Heart left ventricle (tissue), 16 donors: ENCODE results near the gene SLC39A13. TPM values are rescaled to one million over a fixed set of nuclear protein-coding genes. Genes with fewer than 3 reads are reported as not detected.

Experiments used
- ATAC-seq, 4 donors: fragments of 200-7000 bp; cut with Tn5 transposase; one replicate each; pipeline ENCODE4 v1.9.1; 2020 to 2022; ENCODE audit warnings: moderate library complexity in 4 of 4, mild to moderate bottlenecking in 3 of 4, moderate number of reproducible peaks in 1 of 4
- DNase-seq, 5 donors: peaks; one replicate each; pipeline ENCODE4 v3.0.0-alpha.2; 2020
- H3K27ac ChIP-seq, 12 donors: fragments of 200-600 bp; sonication (generic) in 4 of 12; one replicate each; pipeline versions ENCODE4 v1.5.0 to v1.8.0; 2016 to 2022; ENCODE audit warnings: mild to moderate bottlenecking in 2 of 12
- H3K27me3 ChIP-seq, 9 donors: fragments of 200-600 bp; sonication (generic) in 2 of 9; one replicate each; pipeline versions ENCODE4 v1.5.1 to v1.8.0; 2016 to 2022; ENCODE audit warnings: mild to moderate bottlenecking in 3 of 9
- H3K36me3 ChIP-seq, 9 donors: fragments of 200-600 bp; sonication (generic) in 2 of 9; one replicate each; pipeline versions ENCODE4 v1.5.0 to v1.8.0; 2018 to 2022; ENCODE audit warnings: mild to moderate bottlenecking in 2 of 9
- H3K4me1 ChIP-seq, 12 donors: fragments of 200-600 bp; sonication (generic) in 4 of 12; one replicate each; pipeline versions ENCODE4 v1.5.0 to v1.8.0; 2016 to 2022; ENCODE audit warnings: mild to moderate bottlenecking in 3 of 12
- H3K4me3 ChIP-seq, 12 donors: fragments of 200-600 bp; sonication (generic) in 4 of 12; one replicate each; pipeline versions ENCODE4 v1.5.0 to v1.8.0; 2017 to 2022; ENCODE audit warnings: mild to moderate bottlenecking in 9 of 12, moderate library complexity in 4 of 12
- H3K9me3 ChIP-seq, 12 donors: fragments of 200-600 bp; sonication (generic) in 4 of 12; one replicate each; pipeline versions ENCODE4 v1.5.0 to v1.8.0; 2016 to 2022; ENCODE audit warnings: mild to moderate bottlenecking in 1 of 12
- POLR2A ChIP-seq, 2 donors: fragments of 450-650 bp; IDR thresholded peaks; one replicate each; pipeline ENCODE4 v1.6.1; 2017; ENCODE audit warnings: antibody characterized with exemption in 2 of 2, mild to moderate bottlenecking in 2 of 2, moderate library complexity in 2 of 2
- WGBS, 4 donors: extraction: QIAGEN DNeasy Blood & Tissue Kit in 2 of 4; methylation state at CpG; one replicate each; pipeline versions ENCODE4 v1.1.5 to v1.1.7; 2013 to 2018; 5-methylcytosine and 5-hydroxymethylcytosine counted together
- intact Hi-C, 10 donors: fragments of 100-400 bp; cut with DNase I; formaldehyde crosslinking; loops; one replicate each; pipeline versions ENCODE4 v1.11.1 to v1.14.2; 2022
- polyA plus RNA-seq, 2 donors: library from polyadenylated mRNA; stranded (reverse); fragments of 200-250 nt; gene quantifications; one replicate each; pipeline ENCODE4 v1.2.3, GENCODE V29; 2013
- total RNA-seq, 9 donors: library from RNA; depleted of rRNA in 2 of 9; stranded (reverse); fragments of >200 nt in 2 of 9; fragmentation: NEBNext Ultra II Directional in 3 of 9; extraction: Animal tissue kit (Norgen Biotek cat#: 25700) in 3 of 9; gene quantifications; one replicate each; pipeline versions ENCODE4 v1.1.0 to v1.2.4, GENCODE V29; 2016 to 2023
- TF ChIP-seq, protein P1 (sequence below), 12 donors: fragments of 200-600 bp; sonication (generic) in 4 of 12; IDR thresholded peaks; one replicate each; pipeline versions ENCODE4 v1.5.0 to v1.8.0; 2018 to 2022; ENCODE audit warnings: antibody characterized with exemption in 12 of 12, mild to moderate bottlenecking in 5 of 12
- donor health status: ischemic (EF 13 %, LVEDD 7.1; RV severe dilation, severe dysfunction).
- donor health status: healthy with polysubstance abuse.
- donor health status: DM: no; HTN: yes; CAD: no.
- donor health status: DM: no; HTN: no; CAD: no.
- donor health status: ischemic (EF 25% LVEDD 6.9; RV normal size, moderate dysfunction).
- donor health status: ischemic (EF 25% LVEDD 5.7; RV mildly dilated, moderate dysfunction).
- donor health status: healthy.
- donor health status: DM: yes; HTN: yes; CAD: no.
- donor health status: ischemic (EF 35%, LVEDD 5.7; RV mildly dilated, moderate dysfunction).
- donor health status: nonischemic (EF 11% LVEDD 7.7; RV severe dilation, severe dysfunction).
- donor health status: DM: yes; HTN: yes; CAD: no.
- donor health status: PGD.
- donor health status: ischemic (EF 29% LVEDD 5.4; RV normal size, mild dysfunction).
- donor health status: nonischemic (EF 23%, LVEDD 6.1; RV moderate dilation, normal function).

SLC39A13 gene
- total and polyA plus RNA-seq, 11 donors, result 33.5 to 97.3 (median 48.1) TPM

DNA sequence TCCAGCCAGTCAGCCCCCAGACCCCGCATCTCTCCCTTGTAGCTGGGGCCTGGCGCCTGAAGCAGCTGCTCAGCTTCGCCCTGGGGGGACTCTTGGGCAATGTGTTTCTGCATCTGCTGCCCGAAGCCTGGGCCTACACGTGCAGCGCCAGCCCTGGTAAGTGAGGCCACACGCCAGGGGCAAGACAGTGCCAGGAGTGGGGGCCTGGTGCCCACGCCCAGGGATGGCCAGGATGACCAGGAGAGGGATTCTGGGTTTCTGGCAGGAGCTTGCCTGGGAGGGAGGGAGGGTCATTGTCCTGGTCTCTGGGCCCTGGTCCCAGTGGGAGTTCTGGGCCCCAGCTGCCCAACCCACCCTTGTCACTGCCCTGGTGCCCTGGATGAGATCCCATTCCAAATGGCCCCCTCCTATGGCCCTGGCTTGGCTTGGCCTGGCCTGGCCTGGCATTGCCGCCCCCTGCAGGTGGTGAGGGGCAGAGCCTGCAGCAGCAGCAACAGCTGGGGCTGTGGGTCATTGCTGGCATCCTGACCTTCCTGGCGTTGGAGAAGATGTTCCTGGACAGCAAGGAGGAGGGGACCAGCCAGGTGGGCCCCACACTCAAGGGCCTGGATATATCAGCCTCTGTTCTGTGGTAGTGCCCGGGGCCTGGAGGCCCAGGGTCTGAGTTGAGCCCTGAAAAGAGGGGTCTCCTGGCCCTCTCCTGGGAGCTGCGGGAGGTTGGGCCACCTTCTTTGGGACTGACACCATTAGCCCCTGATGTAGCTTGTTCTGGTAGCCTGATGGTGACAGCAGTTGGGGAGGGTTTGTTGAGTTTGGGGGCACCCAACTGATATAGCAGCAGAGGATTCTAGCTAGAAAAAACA is 3.7 kb downstream of the SLC39A13 start:
- Histone ChIP-seq H3K27ac (peak overlapping the region in 1 of 12 donors; percentile 15), H3K36me3 (peaks cover 0 to 57% (median 49%) of the 10 kb centered on the region in 9 donors), H3K4me1 (peaks cover 7 to 76% (median 44%) of the 10 kb centered on the region in 12 donors), H3K4me3 (no peak overlapping the region), H3K27me3 (no peaks in the 10 kb centered on the region), H3K9me3 (no peaks in the 10 kb centered on the region)
- no peak for ATAC-seq
- TF ChIP-seq, protein P1, sequence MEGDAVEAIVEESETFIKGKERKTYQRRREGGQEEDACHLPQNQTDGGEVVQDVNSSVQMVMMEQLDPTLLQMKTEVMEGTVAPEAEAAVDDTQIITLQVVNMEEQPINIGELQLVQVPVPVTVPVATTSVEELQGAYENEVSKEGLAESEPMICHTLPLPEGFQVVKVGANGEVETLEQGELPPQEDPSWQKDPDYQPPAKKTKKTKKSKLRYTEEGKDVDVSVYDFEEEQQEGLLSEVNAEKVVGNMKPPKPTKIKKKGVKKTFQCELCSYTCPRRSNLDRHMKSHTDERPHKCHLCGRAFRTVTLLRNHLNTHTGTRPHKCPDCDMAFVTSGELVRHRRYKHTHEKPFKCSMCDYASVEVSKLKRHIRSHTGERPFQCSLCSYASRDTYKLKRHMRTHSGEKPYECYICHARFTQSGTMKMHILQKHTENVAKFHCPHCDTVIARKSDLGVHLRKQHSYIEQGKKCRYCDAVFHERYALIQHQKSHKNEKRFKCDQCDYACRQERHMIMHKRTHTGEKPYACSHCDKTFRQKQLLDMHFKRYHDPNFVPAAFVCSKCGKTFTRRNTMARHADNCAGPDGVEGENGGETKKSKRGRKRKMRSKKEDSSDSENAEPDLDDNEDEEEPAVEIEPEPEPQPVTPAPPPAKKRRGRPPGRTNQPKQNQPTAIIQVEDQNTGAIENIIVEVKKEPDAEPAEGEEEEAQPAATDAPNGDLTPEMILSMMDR (IDR thresholded peaks at IDR 0.05), result peak; percentile 37 to 91 (median 60)
- no peak for TF ChIP-seq POLR2A (IDR thresholded peaks at IDR 0.05)
- DNase-seq, result peak in 3 of 5 donors; percentile 58 to 86 (median 59)
- WGBS, 4 donors, result 76 to 88% (median 78%) methylated on average over 6 to 12 of the region's 12 CpGs
- intact Hi-C loops, result no loop called here

DNA sequence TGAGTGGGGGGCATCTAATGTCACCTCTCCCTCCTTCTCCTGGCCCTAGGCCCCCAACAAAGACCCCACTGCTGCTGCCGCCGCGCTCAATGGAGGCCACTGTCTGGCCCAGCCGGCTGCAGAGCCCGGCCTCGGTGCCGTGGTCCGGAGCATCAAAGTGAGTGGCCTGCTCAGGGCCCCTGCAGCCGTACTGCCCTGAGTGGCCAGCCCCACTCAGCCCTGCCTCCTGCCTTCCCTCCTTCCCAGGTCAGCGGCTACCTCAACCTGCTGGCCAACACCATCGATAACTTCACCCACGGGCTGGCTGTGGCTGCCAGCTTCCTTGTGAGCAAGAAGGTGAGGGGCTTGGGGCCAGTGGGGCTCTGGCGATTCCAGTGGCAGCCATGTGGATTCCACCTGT is 5.0 kb downstream of the SLC39A13 start:
- intact Hi-C loops, result no loop called here
- no peaks in the 10 kb centered on the region for H3K27me3 ChIP-seq
- no peaks in the 10 kb centered on the region for H3K9me3 ChIP-seq
- 82 to 93% (median 88%) methylated on average over 7 to 13 of the region's 13 CpGs for WGBS, 4 donors
- no peak for DNase-seq
- H3K4me1 ChIP-seq, result peaks cover 7 to 68% (median 38%) of the 10 kb centered on the region in 12 donors
- ATAC-seq, result no peak
- H3K27ac ChIP-seq, result peak overlapping the region in 5 of 12 donors; percentile 13 to 90 (median 66)
- TF ChIP-seq POLR2A (IDR thresholded peaks at IDR 0.05), result no peak
- TF ChIP-seq, protein P1 (IDR thresholded peaks at IDR 0.05), result no peak
- no peak overlapping the region for H3K4me3 ChIP-seq
- H3K36me3 ChIP-seq, result peaks cover 0 to 70% (median 61%) of the 10 kb centered on the region in 9 donors

DNA sequence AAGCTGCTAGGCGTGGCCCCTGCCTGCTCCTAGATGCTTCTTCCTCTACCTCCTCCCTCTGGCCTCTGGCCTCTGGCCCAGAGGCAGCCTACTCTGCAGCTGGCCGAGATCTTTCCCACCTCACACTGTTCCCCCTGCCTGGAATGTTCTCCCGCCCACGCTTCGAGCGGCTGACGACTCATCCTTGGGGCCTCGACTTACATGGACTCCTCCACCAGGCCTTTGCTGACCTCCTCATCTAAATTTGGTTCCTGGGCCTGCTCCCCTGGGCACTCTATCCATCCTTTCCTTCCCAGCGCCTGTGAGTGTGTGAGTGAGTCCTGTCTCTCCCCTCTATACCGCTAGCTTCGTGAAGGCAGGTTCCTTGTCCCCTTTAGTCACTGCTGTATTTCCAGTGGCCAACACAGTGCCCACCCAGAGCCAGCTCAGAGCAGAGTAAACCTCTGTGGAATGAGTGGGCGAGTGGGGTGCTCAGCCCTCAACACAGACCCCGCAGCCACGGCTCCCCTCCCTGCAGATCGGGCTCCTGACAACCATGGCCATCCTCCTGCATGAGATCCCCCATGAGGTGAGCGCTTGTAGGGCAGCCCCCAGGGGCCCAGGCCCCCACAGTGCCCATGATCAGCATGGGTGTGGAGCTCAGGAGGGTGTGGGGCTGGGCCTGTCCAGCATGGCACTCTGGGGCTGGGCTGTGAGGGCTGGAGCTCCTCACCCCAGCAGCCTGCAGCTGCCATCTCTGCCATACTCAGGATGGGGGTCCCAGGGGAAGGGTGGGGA is 5.7 kb downstream of the SLC39A13 start:
- ATAC-seq (peak in 2 of 4 donors; percentile 4 to 48), DNase-seq (peak; percentile 62 to 91 (median 72))
- Histone ChIP-seq H3K27me3 (no peaks in the 10 kb centered on the region), H3K4me3 (no peak overlapping the region), H3K27ac (peak overlapping the region in 8 of 12 donors; percentile 13 to 90 (median 58)), H3K9me3 (no peaks in the 10 kb centered on the region), H3K36me3 (peaks cover 0 to 77% (median 69%) of the 10 kb centered on the region in 9 donors), H3K4me1 (peaks cover 7 to 64% (median 36%) of the 10 kb centered on the region in 12 donors)
- TF ChIP-seq, protein P1 (IDR thresholded peaks at IDR 0.05), result no peak
- no peak for TF ChIP-seq POLR2A (IDR thresholded peaks at IDR 0.05)
- intact Hi-C loops, result no loop called here
- 66 to 73% (median 71%) methylated on average over 16 of the region's 16 CpGs for WGBS, 4 donors

DNA sequence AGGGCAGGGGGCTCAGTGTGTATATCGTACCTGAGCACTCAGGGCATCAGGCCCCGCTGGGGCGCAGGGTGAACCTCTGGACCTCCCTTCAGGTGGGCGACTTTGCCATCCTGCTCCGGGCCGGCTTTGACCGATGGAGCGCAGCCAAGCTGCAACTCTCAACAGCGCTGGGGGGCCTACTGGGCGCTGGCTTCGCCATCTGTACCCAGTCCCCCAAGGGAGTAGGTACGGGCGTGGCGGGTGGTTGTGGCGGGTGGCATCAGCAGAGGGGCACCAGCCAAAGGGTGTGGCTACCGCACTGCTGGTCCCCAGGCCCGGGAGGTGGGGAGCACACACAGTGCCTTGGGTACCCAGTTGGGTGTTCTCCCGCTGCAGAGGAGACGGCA is 6.3 kb downstream of the SLC39A13 start:
- peaks cover 7 to 58% (median 31%) of the 10 kb centered on the region in 12 donors for H3K4me1 ChIP-seq
- peak in 1 of 5 donors; percentile 67 for DNase-seq
- no peak for ATAC-seq
- H3K27me3 ChIP-seq, result no peaks in the 10 kb centered on the region
- intact Hi-C loops, result no loop called here
- 88 to 91% (median 89%) methylated on average over 12 to 19 of the region's 19 CpGs for WGBS, 4 donors
- H3K9me3 ChIP-seq, result no peaks in the 10 kb centered on the region
- peaks cover 0 to 81% (median 72%) of the 10 kb centered on the region in 9 donors for H3K36me3 ChIP-seq
- no peak for TF ChIP-seq POLR2A (IDR thresholded peaks at IDR 0.05)
- TF ChIP-seq, protein P1 (IDR thresholded peaks at IDR 0.05), result no peak
- no peak overlapping the region for H3K4me3 ChIP-seq
- peak overlapping the region in 7 of 12 donors; percentile 46 to 90 (median 84) for H3K27ac ChIP-seq
